Measurements from ENCODE around the gene HMSD.
"Not testable (repeated sequence)": the region's sequence is repeated elsewhere in the genome, so short reads cannot be mapped to it uniquely, and the experiment has no call there.

The HMSD gene

GRCh38 chr18:63936932-63937393 is 12.1 kb upstream of the HMSD start:
- no peak overlapping the region for H3K27ac ChIP-seq
- no peak for TF ChIP-seq ZFX (IDR thresholded peaks at IDR 0.05)

- no peak overlapping the region for H3K27ac ChIP-seq
- TF ChIP-seq CTCF (conservative IDR thresholded peaks at IDR 0.05), result no peak
- TF ChIP-seq ZFX (IDR thresholded peaks at IDR 0.05), result no peak
These were observed 9.1 kb upstream of the HMSD start for GRCh38 chr18:63940008-63940407.

DNA sequence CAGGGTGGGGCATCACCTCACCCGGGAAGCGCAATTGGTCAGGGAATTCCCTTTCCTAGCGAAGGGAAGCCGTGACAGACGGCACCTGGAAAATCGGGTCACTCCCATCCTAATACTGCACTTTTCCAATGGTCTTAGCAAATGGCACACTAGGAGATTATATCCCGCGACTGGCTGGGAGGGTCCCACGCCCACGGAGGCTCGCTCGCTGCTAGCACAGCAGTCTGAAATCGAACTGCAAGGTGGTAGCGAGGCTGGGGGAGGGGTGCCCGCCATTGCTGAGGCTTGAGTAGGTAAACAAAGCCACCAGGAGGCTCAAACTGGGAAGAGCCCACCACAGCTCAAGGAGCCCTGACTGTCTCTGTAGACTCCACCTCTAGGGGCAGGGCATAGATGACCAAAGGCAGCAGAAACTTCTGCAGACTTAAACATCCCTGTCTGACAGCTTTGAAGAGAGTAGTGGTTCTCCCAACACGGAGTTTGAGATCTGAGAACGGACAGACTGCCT is 8.5 kb upstream of the HMSD start:
- H3K27ac ChIP-seq, result not testable (repeated sequence)

DNA sequence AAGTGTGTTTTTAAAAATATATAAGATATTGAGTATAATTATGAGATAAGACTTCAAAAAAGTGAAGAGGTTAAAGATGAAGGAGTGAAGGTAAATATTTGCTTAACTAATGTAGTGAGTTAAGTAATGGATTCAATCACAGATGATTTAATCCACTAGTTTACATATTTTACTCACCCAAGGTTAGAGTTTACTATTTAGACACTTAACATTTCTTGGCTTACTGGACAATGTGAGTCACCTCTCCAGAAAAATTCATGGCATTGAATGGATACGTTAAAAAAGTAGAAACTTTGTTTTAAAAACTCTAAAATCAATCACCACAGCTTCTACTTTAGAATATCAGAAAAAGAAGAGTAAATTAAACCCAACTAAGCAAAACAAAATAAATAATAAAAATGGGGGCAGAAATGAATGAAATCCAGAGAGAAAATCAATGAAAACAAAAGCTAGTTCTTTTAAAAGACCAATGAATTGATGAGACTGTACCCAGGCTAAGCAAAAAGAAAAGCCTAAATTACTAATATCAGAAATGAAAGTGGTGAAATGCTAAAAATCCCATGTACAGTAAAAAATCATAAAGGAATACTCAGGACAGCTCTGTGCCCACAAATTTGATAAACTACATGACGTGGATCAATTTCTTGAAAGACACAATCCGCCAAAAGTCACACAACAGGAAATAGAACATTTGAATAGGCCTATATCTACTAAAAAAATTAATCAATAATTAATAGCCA is 1.9 kb upstream of the HMSD start:
- H3K27ac ChIP-seq, result no peak overlapping the region
- TF ChIP-seq ZFX (IDR thresholded peaks at IDR 0.05) (no peak), CTCF (conservative IDR thresholded peaks at IDR 0.05) (no peak)

DNA sequence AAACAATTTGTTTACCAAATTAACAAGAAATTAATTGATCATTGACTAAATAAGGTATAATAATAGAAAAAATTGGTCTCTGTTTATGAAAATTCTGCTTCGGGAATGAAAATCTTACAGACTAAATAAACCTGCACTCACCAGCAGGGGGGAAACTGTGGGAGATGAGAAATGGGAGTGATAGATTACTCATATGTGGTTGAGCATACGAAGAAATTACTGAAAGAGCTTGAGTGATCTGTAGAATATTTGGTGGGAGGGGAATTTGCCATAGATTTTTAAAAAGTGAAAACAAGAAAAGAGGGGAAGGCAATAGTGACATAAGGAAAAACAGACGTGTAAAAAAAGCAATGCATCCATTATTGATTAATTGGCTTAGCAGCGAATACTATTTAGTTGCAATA is 2.2 kb downstream of the HMSD start:
- TF ChIP-seq ZFX (IDR thresholded peaks at IDR 0.05) (no peak), CTCF (conservative IDR thresholded peaks at IDR 0.05) (peak; percentile 11)
- no peak overlapping the region for H3K27ac ChIP-seq

DNA sequence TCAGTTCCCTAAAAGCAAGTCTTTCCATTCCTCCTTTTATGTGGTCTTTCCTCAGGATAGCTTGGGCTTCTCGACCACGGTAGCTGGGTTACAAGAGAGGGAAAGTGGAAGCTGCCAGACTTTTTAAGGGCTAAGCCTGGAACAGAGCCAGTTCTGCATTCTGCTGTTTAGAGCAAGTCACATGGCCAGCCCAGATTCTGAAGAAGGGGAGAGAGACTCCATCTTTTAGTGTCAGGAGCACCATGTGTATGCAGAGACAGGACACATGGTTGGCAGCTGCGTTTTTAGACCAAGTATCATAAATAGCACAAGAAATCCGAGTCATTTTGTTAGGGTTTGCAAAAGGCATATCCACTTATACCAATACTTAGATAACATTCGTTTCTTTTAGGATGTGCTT is 4.7 kb downstream of the HMSD start:
- TF ChIP-seq ZFX (IDR thresholded peaks at IDR 0.05), result no peak
- no peak for TF ChIP-seq CTCF (conservative IDR thresholded peaks at IDR 0.05)
- no peak overlapping the region for H3K27ac ChIP-seq

DNA sequence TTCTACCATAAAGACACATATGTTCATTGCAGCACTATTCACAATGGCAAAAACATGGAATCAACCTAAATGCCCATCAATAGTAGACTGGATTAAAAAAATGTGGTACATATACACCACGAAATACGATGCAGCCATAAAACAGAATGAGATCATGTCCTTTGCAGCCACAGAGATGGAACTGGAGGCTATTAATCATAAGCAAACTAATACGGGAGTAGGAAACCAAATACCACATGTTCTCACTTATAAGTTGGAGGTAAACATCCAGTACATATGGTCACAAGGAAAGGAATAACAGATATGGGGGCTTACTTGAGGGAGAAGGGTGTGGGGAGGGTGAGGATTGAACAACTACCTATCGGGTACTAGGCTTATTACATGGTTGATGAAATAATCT is 7.7 kb downstream of the HMSD start:
- TF ChIP-seq CTCF (conservative IDR thresholded peaks at IDR 0.05) (no peak), ZFX (IDR thresholded peaks at IDR 0.05) (no peak)

DNA sequence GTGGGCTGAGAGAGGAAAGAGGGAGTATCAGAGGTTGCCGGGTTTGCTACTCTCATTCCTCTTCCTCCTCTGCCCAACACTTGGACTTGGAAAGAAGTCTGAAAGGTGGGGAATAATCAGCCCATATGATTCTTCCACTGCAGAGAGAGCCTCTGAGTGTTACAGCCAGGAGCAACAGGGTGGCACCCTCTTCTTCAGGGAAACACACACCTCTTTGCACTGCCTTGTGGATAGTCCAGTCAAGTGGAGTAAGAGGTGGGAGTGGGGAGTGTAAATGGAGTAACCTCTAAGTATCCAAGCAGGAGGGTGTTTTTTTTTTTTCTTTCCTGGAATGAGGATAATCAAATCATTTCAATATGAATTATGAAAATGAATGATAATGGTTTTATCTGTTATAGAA is 11.8 kb downstream of the HMSD start:
- no peak for TF ChIP-seq ZFX (IDR thresholded peaks at IDR 0.05)
- TF ChIP-seq CTCF (conservative IDR thresholded peaks at IDR 0.05), result no peak
- no peak overlapping the region for H3K27ac ChIP-seq

More for the DNA sequence above, 7.7 kb downstream of the HMSD start:
- H3K27ac ChIP-seq, result no peak overlapping the region

Data from C4-2B (cell line).